CD4-positive, alpha-beta T cell treated with Interleukin-15 for 1 hour (primary cell): ENCODE measurements around the gene EFHC2.
"Not testable (repeated sequence)": the region's sequence is repeated elsewhere in the genome, so short reads cannot be mapped to it uniquely, and the experiment has no call there.

Source experiments
- DNase-seq: peaks from one replicate; pipeline ENCODE4 v3.0.0-alpha.2; 2020

Gene EFHC2

GRCh38 chrX:44291468-44292092 lies 51.9 kb downstream of the EFHC2 start:
- DNase-seq = no peak

DNA sequence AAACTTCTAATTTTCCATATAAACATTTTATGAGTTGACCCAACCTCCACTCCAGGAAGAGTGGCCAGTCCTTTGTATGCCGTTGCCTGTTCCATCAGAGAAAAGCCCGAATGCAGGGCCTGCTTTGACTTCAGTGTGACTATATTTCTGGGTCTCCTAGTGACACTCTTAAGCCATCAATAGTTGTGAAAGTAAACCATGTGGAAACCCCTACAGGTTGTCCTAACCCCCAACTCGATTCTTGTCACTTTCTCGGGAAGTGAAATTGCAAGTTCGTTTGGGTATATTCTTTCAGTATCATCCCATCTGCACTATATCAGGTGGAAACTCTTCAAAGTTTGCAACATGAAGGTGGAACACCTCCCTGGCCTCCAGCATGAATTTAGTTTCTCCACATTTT lies 52.8 kb downstream of the EFHC2 start:
- no peak for DNase-seq

GRCh38 chrX:44282753-44283152 lies 60.7 kb downstream of the EFHC2 start:
- no peak for DNase-seq

- DNase-seq = no peak
Measured at GRCh38 chrX:44280116-44280515, 63.4 kb downstream of the EFHC2 start.

DNA sequence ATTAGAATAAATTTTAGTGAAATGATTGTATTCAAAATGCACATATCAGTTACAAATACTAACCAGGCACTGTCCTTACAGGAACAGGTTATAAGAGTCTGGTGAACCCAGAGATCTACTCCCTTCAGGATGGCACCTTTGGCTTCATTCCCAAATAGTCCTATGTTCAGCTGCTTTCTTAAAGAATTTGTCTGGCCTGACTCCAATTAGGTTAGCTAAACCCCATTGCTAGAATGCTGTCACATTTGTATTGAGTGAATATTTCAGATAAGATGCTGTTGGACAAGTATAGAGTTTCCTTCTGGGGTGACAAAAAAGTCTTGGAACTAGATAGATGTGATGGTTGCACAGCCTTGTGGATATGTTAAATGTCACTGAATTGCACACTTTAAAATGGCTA lies 69.4 kb downstream of the EFHC2 start:
- no peak for DNase-seq

DNA sequence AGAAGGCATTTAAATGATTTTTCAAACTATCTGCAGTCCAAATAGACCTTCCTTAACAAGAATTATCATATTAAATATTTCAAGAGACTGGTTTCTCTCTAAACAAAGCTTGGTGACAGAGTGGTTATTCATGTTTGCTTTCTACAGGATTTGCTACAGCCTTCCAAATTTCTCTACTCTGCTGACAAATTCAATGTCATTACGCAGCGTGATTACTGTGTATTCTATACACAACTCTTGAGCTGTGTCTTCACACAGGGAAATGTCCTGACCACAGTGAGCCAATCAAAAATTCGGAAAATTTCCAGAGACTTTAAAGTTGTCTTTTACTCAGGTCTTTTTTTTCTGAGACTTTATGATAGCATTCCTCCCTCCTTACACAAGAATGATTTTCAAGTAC lies 75.6 kb downstream of the EFHC2 start:
- no peak for DNase-seq

DNA sequence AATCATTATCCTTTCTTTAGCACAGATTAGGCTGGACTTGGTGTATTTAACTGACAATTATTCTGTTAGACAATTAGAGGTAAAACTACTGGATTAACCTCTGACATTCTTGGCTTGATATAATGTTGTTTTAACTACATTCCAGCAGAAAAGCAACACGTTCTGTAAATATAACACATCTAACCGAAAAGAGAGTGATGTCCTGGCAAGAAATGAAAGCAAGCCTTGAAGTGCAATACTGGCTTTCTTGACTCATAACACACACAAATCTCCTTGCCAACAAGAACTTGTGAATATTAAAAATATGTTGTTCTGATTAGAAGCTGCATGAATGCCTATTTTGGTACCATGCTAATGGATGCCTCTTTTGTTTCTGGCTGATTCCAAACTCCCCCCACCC lies 76.4 kb downstream of the EFHC2 start:
- no peak for DNase-seq

GRCh38 chrX:44265559-44265958 lies 77.9 kb downstream of the EFHC2 start:
- DNase-seq = no peak

DNA sequence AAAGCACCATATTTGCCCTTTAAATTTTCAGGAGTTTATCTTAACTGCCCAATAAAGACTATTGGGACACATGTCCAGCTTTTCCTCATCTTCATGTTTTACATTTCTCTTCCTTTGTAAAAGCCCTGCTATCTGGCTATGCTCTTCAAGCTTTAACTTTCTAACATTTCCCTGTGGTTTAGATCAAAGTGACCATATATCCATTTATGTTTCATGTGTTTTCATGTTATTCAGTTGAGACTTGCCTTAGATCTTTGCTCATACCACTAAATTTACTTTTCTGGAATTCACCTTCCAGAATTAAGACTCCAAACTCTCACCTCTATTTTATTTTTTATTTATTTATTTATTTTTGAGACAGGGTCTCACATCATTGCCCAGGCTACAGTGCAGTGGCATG lies 78.5 kb downstream of the EFHC2 start:
- no peak for DNase-seq

DNA sequence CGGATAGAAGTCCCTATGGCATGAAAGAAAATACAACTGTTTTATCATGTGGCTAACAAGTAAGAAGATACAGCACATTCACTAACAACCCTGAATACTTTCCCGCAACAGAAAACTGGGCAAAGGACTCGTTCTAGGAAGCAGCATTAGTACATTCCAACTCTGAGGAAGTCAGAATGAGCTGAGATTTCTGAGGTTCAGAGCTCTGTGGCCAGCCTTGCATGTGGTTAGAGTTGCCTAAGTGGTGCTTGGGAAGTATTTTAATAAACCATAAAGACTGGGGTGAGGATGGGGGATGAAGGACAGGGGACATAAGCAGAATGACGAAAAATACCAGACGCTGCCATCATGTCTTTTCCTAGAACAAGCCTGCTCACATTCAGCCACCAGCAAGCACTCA lies 82.2 kb downstream of the EFHC2 start:
- DNase-seq = no peak

GRCh38 chrX:44260609-44261008 lies 82.9 kb downstream of the EFHC2 start:
- no peak for DNase-seq

- DNase-seq = not testable (repeated sequence)
Measured at GRCh38 chrX:44255742-44256141, 87.7 kb downstream of the EFHC2 start.

DNA sequence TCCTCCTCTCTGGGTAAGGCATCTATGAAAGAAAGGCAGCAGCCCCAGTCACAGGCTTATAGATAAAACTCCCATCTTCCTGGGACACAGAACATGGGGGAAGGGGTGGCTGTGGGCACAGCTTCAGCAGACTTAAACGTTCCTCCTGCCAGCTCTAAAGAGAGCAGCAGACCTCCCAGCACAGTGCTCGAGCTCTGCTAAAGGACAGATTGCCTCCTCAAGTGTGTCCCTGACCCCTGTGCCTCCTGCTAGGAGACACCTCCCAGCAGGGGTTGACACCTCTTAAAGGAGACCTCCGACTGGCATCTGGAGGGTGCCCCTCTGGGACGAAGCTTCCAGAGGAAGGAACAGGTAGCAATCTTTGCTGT lies 89.9 kb downstream of the EFHC2 start:
- no peak for DNase-seq

GRCh38 chrX:44252688-44253574 lies 90.5 kb downstream of the EFHC2 start:
- DNase-seq = peak; percentile 84

DNA sequence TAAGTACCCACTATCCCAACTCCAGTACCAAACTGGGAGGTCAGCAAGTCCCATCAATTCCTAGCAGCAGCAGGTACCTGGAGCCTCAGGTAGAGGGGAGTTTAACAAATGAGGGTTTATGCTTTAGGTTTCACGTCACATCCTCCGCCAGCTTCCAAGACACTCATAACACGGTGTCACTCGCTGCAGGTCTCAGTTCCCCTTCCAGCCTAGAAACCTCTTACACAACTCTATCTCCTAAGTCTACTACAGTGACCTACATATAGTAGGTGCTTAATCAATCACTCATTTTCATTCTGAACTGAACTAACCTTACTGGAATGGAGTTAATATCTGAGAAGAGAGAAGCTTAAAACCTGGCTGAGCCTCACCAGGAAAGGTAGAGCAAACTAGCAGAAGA lies 96.0 kb downstream of the EFHC2 start:
- no peak for DNase-seq

GRCh38 chrX:44246826-44247225 lies 96.6 kb downstream of the EFHC2 start:
- no peak for DNase-seq

GRCh38 chrX:44245733-44246132 lies 97.7 kb downstream of the EFHC2 start:
- DNase-seq = peak; percentile 35

- DNase-seq = no peak
Measured at GRCh38 chrX:44244008-44244407, 99.5 kb downstream of the EFHC2 start.

DNA sequence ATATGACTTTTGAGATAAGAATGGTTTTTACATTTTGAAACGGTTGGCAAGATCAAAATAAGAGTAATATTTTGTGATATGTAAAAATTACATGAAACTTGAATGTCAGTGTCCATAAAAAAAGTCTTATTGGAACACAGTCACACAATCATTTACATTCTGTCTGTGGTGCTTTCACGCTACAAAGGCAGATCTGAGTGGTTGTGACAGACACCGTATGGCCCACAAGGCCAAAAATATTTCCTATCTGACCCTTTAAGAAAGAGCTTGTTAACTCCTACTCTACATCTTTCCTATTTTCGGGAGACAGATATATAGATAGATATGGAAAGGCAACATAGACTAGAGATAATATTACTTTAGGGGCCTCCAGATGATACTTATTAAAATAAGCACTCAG lies 101.9 kb downstream of the EFHC2 start:
- DNase-seq = no peak

DNA sequence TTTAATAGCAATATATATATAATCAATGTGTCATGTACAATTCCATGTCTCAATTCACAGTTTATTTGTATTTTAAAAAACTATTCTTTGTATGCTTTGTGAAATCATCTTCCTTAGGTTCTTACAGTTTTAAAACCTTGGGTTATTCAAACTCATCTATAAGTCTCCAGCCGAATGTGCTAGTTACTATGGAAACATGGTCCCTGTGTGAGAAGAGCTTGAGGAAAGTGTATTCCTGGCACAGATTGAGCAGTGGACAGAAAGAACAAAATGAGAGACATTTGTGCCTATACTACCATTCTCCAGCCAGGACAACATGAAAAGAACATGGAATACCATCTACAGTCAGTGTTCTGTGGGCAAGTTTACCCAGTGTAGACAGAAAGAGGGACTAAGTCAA lies 103.4 kb downstream of the EFHC2 start:
- no peak for DNase-seq

DNA sequence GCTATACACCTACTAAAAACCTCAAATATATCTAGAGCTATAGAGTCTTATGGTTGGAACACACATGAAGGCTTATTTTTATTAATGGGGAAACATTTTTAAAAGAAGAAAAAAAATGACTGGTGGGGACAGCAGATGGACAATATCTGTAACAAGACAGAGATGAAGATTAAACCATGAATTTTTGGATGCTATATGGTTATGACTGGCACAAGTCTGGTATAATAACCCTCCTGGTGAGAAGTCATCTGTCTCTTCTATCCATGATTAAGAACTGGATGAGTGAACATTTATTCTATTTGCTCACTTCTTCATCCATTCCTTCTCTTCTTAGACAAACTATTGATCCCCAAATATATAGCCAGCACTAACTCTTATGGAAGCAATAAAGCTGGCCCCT lies 104.4 kb downstream of the EFHC2 start:
- no peak for DNase-seq

GRCh38 chrX:44235534-44235933 lies 107.9 kb downstream of the EFHC2 start:
- no peak for DNase-seq

- no peak for DNase-seq
Measured at GRCh38 chrX:44234541-44234940, 108.9 kb downstream of the EFHC2 start.

- no peak for DNase-seq
Measured at GRCh38 chrX:44234116-44234515, 109.4 kb downstream of the EFHC2 start.

DNA sequence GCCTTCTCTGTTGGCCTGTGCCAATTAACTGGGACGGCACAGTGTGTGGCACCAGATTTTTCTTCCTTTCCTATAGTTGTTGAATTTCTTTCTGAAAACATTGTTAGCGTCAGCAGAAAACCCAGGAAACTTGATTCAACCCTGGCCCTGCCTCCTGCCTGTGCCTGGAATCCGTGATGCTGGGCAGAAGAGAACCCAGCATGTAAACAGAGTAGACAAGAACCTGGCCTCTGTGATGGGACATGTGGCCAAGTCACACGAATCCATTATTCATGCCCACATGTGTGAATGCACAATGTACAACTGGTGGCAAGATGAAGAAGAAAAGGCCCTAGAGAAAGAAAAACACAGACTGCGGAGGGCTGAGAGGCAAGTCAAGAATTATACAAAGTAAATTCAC lies 111.4 kb downstream of the EFHC2 start:
- no peak for DNase-seq
